Measurements from ENCODE around the gene COBL.

COBL gene

GRCh38 chr7:51031791-51032515, 284.7 kb downstream of the COBL start:
- DNase-seq: peak; percentile 89

GRCh38 chr7:51031216-51031615, 285.4 kb downstream of the COBL start:
- DNase-seq: no peak

- DNase-seq: peak; percentile 55
Measured at GRCh38 chr7:51029701-51030191, 286.9 kb downstream of the COBL start.

- no peak for DNase-seq
Measured at GRCh38 chr7:51029131-51029530, 287.5 kb downstream of the COBL start.

GRCh38 chr7:51027935-51028830, 288.4 kb downstream of the COBL start:
- no peak for DNase-seq

- no peak for DNase-seq
Measured at GRCh38 chr7:51027106-51027934, 289.3 kb downstream of the COBL start.

- no peak for DNase-seq
Measured at GRCh38 chr7:51026341-51026740, 290.3 kb downstream of the COBL start.

- no peak for DNase-seq
Measured at GRCh38 chr7:51025668-51026067, 290.9 kb downstream of the COBL start.

- no peak for DNase-seq
Measured at GRCh38 chr7:51024867-51025266, 291.7 kb downstream of the COBL start.

- DNase-seq: no peak
Measured at GRCh38 chr7:51023547-51023946, 293.1 kb downstream of the COBL start.

- no peak for DNase-seq
Measured at GRCh38 chr7:51022821-51023220, 293.8 kb downstream of the COBL start.

GRCh38 chr7:51021906-51022570, 294.6 kb downstream of the COBL start:
- no peak for DNase-seq

GRCh38 chr7:51020944-51021343, 295.7 kb downstream of the COBL start:
- no peak for DNase-seq

GRCh38 chr7:51019891-51020870, 296.4 kb downstream of the COBL start:
- DNase-seq: no peak

GRCh38 chr7:51019191-51019844, 297.3 kb downstream of the COBL start:
- DNase-seq: no peak

GRCh38 chr7:51017576-51018535, 298.8 kb downstream of the COBL start:
- no peak for DNase-seq

GRCh38 chr7:51016546-51016945, 300.1 kb downstream of the COBL start:
- no peak for DNase-seq

- no peak for DNase-seq
Measured at GRCh38 chr7:51015581-51015980, 301.0 kb downstream of the COBL start.

GRCh38 chr7:51014811-51015210, 301.8 kb downstream of the COBL start:
- no peak for DNase-seq
